Measurements from ENCODE around the gene MIPOL1.

DNA sequence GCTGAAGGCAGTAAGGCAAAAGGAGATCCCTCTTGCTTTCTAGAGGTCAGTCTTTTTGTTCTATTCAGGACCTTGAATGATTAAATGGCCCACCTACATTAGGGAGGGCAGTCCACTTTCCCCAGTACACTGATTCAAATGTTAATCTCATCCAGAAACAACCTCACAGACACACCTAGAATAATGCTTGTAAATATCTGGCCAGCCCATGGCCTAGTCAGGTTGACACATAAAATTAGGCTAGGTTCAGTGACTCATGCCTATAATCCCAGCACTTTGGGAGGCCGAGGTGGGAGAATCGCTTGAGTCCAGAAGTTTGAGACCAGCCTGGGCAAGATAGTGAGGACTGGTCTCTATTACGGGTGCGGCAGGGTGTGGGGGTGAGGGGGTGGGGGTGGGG is 43.5 kb downstream of the MIPOL1 start:
- no peak for TF ChIP-seq POLR2AphosphoS5 (IDR thresholded peaks at IDR 0.05; ENCODE audit: insufficient read depth, low read depth, low read length)
- TF ChIP-seq JUN (IDR thresholded peaks at IDR 0.05; ENCODE audit: borderline replicate concordance, insufficient read depth, insufficient read length, low read depth), result no peak
- TF ChIP-seq, protein P1, sequence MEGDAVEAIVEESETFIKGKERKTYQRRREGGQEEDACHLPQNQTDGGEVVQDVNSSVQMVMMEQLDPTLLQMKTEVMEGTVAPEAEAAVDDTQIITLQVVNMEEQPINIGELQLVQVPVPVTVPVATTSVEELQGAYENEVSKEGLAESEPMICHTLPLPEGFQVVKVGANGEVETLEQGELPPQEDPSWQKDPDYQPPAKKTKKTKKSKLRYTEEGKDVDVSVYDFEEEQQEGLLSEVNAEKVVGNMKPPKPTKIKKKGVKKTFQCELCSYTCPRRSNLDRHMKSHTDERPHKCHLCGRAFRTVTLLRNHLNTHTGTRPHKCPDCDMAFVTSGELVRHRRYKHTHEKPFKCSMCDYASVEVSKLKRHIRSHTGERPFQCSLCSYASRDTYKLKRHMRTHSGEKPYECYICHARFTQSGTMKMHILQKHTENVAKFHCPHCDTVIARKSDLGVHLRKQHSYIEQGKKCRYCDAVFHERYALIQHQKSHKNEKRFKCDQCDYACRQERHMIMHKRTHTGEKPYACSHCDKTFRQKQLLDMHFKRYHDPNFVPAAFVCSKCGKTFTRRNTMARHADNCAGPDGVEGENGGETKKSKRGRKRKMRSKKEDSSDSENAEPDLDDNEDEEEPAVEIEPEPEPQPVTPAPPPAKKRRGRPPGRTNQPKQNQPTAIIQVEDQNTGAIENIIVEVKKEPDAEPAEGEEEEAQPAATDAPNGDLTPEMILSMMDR (IDR thresholded peaks at IDR 0.05; ENCODE audit: extremely low read depth in 1 of 2, insufficient read depth in 1 of 2, low read depth in 1 of 2, low read length in 2 of 2), result no peak
- TF ChIP-seq POLR2A (IDR thresholded peaks at IDR 0.05; ENCODE audit: low read depth, low read length), result no peak
